Measurements from ENCODE around the gene FNIP2.
"Not testable (repeated sequence)": the region's sequence is repeated elsewhere in the genome, so short reads cannot be mapped to it uniquely, and the experiment has no call there.

FNIP2 gene

GRCh38 chr4:158801677-158802076, 32.9 kb downstream of the FNIP2 start:
- H3K36me3 ChIP-seq (replicated peaks): no peaks in the 10 kb centered on the region
- in situ Hi-C loops (cut with HindIII; ENCODE audit: low pct_ligation_motif_present, low sequenced_read_pairs): no loop called here
- no peak overlapping the region for H3K27ac ChIP-seq
- no peaks in the 10 kb centered on the region for H3K27me3 ChIP-seq (replicated peaks)
- no peak for TF ChIP-seq CTCF (IDR thresholded peaks at IDR 0.05; ENCODE audit: low read depth, low read length, missing control alignments)
- H3K4me3 ChIP-seq (ENCODE audit: low read depth, low read length): no peak overlapping the region
- DNase-seq: no peak

DNA sequence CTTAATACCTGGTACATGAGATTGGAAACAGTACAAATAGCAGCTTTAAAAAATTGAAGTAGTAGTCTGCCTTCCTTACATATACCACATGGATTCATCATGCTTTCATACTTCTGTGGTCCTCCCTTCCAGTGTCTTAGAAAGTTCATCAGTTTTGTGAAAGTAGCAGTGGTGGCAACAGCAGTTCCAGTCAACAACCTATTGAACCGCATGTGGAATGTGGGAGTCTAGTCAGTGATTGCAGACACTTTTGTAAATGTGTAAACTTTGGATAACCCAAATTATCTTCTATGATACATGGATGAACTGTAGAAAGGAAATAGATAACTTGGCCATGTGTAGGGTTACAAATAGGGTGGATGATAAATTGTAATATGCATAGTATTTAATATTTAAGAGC, 34.1 kb downstream of the FNIP2 start:
- H3K27ac ChIP-seq: no peak overlapping the region
- H3K4me3 ChIP-seq (ENCODE audit: low read depth, low read length): no peak overlapping the region
- in situ Hi-C loops (cut with HindIII; ENCODE audit: low pct_ligation_motif_present, low sequenced_read_pairs): no loop called here
- H3K27me3 ChIP-seq (replicated peaks): no peaks in the 10 kb centered on the region
- H3K36me3 ChIP-seq (replicated peaks): no peaks in the 10 kb centered on the region
- TF ChIP-seq CTCF (IDR thresholded peaks at IDR 0.05; ENCODE audit: low read depth, low read length, missing control alignments): no peak
- no peak for DNase-seq

DNA sequence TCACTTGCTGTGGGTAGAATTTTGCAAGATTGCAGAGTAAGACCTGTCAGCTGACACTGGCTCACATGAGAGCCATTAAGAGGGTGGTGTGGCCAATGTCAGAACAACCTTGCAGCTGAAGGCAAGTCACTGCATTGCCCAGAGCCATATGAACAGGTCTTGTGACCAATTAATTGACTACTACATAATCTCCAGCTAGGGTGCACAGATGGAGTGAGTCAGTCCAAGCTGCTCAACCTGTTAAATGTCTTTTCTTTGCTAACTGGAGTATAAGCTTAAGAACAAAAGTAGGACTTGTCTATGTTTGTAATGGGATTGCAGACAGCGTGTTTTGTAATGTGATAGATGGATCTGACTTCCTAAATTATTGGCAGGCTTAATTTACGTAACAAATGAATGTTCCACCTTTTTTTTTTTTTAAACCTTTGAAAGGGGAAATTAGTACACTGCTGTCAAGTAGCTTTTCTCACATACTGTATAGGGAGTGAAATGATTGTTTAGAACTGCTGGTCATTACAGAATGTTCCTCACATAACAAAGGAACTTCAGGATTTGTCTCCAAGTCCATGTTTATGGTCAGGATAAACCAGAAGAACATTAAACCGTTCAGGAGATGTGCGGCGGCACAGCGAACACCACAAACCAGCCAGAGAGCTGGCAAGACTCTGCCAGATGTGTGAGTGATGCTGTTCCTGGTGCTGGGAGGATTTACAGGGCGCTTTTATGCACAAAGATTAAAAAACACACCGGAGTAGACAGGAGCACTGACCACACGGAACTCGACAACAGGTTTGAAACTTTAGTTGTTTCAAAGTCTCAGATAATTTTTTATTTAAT, 37.0 kb downstream of the FNIP2 start:
- in situ Hi-C loops (cut with HindIII; ENCODE audit: low pct_ligation_motif_present, low sequenced_read_pairs): no loop called here
- H3K27me3 ChIP-seq (replicated peaks): no peaks in the 10 kb centered on the region
- no peak overlapping the region for H3K27ac ChIP-seq
- H3K36me3 ChIP-seq (replicated peaks): no peaks in the 10 kb centered on the region
- no peak for TF ChIP-seq CTCF (IDR thresholded peaks at IDR 0.05; ENCODE audit: low read depth, low read length, missing control alignments)
- H3K4me3 ChIP-seq (ENCODE audit: low read depth, low read length): no peak overlapping the region
- no peak for DNase-seq

DNA sequence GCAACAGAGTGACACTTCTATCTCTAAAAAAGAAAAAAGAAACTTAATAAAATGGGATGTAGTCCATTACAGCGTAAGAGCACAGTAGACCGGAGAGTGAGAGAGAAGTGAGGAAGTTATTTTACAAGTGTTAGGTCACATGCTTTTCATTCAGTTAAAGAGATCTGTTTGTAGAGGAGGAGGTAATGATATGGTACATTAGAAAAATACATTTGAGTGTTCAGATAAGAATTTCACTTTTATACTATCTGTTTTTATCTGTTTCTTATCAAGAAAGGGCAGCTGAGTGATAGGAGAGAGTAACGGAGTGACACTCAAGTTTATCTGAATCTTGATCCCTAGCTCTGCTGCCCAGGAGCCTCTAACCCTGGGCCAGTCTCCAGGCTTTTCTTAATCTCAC, 38.9 kb downstream of the FNIP2 start:
- no peaks in the 10 kb centered on the region for H3K36me3 ChIP-seq (replicated peaks)
- H3K4me3 ChIP-seq (ENCODE audit: low read depth, low read length): no peak overlapping the region
- H3K27ac ChIP-seq: no peak overlapping the region
- no peak for DNase-seq
- TF ChIP-seq CTCF (IDR thresholded peaks at IDR 0.05; ENCODE audit: low read depth, low read length, missing control alignments): no peak
- H3K27me3 ChIP-seq (replicated peaks): no peaks in the 10 kb centered on the region
- in situ Hi-C loops (cut with HindIII; ENCODE audit: low pct_ligation_motif_present, low sequenced_read_pairs): no loop called here

DNA sequence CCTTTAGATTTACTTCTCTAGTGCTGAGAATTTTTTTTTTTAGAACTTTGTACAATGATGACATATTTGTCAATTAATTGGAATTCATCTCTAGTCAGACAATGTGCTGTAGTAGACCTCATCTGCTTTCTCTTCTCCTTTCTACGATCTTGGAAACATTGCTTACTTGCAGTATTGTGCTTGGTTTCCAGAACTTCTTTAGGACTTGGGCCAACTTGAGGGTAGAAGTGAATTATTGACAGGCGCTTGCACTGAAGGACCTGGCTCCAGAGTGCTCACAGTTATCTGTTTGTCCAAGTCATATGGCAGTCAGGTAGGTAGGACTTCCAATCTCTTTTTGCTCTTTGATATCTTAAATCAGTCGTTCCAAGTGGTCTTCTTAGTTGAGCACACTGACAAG, 39.6 kb downstream of the FNIP2 start:
- no peaks in the 10 kb centered on the region for H3K36me3 ChIP-seq (replicated peaks)
- H3K27me3 ChIP-seq (replicated peaks): no peaks in the 10 kb centered on the region
- TF ChIP-seq CTCF (IDR thresholded peaks at IDR 0.05; ENCODE audit: low read depth, low read length, missing control alignments): no peak
- H3K27ac ChIP-seq: no peak overlapping the region
- in situ Hi-C loops (cut with HindIII; ENCODE audit: low pct_ligation_motif_present, low sequenced_read_pairs): no loop called here
- no peak for DNase-seq
- H3K4me3 ChIP-seq (ENCODE audit: low read depth, low read length): no peak overlapping the region

DNA sequence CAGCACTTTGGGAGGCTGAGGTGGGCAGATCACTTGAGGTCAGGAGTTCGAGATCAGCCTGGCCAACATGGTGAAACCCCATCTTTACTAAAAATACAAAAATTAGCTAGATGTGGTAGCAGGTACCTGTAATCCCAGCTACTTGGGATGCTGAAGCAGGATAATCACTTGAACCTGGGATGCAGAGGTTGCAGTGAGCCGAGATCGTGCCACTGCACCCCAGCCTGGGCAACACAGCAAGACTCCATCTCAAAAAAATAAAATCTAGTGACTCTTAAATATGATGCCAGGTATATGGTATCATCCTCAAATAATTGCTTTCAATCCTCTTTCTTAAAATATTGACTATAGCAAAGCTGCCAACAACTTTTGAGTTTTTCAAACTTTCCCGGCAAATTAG, 40.4 kb downstream of the FNIP2 start:
- H3K4me3 ChIP-seq (ENCODE audit: low read depth, low read length); in situ Hi-C loops (cut with HindIII; ENCODE audit: low pct_ligation_motif_present, low sequenced_read_pairs); H3K36me3 ChIP-seq (replicated peaks); H3K27me3 ChIP-seq (replicated peaks); DNase-seq: not testable (repeated sequence)
- H3K27ac ChIP-seq: peak overlapping the region; percentile 95
